T-cell (primary cell): ENCODE data around the gene IL1RL1. TPM values are rescaled to one million over a fixed set of nuclear protein-coding genes. Genes with fewer than 3 reads are reported as not detected.

Experiments
- ATAC-seq, 4 experiments: fragments of 200-7000 bp in 3 of 4; fragments of 150-1000 bp in 1 of 4; cut with Tn5 transposase; replicated peaks in 1 of 4; 1 replicate in 3 of 4; 2 replicates in 1 of 4; pipeline ENCODE4 v1.10.0; 2021; ENCODE audit warnings: moderate library complexity in 3 of 4, mild to moderate bottlenecking in 2 of 4, moderate number of reproducible peaks in 1 of 4
- CTCF ChIA-PET, 2 donors: fragments of 300-600 bp; sonication (Branson Sonifier 250); formaldehyde crosslinking; loops; one replicate each; lab custom pipeline; 2022; ENCODE audit warnings: antibody characterized with exemption in 2 of 2; lab: Charles Lee
- POLR2A ChIA-PET, 2 donors: fragments of 300-600 bp; sonication (Branson Sonifier 250); formaldehyde crosslinking; loops; one replicate each; lab custom pipeline; 2022; ENCODE audit warnings: antibody characterized with exemption in 2 of 2; lab: Charles Lee
- DNase-seq, 35 experiments: peaks; one replicate each; pipeline versions ENCODE4 v3.0.0 to v3.0.0-alpha.2; 2013 to 2023
- H3K27ac ChIP-seq: one replicate; pipeline ENCODE4 v1.5.1; 2013; ENCODE audit warnings: low read length
- H3K27me3 ChIP-seq, 2 experiments: replicated peaks in 1 of 2; 1 replicate in 1 of 2; 2 replicates in 1 of 2; pipeline versions ENCODE4 v1.6.1 to v1.7.0; 2013; ENCODE audit warnings: low read length in 1 of 2, mixed read lengths in 1 of 2; ENCODE audit not compliant: control insufficient read depth in 2 of 2, insufficient read depth in 2 of 2; ENCODE audit errors: extremely low read depth in 1 of 2
- H3K36me3 ChIP-seq, 2 donors: 1 replicate in 1 of 2; 2 replicates in 1 of 2; pipeline versions ENCODE4 v1.6.1 to v1.7.0; 2013; ENCODE audit warnings: low read length in 1 of 2; ENCODE audit not compliant: control insufficient read depth in 2 of 2, insufficient read depth in 1 of 2; ENCODE audit errors: extremely low read depth in 1 of 2
- H3K4me1 ChIP-seq, 2 experiments: 1 replicate in 1 of 2; 2 replicates in 1 of 2; pipeline versions ENCODE4 v1.6.1 to v1.7.0; 2013; ENCODE audit warnings: low read length in 2 of 2, mixed read lengths in 1 of 2; ENCODE audit not compliant: insufficient read depth in 2 of 2, control insufficient read depth in 1 of 2; ENCODE audit errors: extremely low read depth in 1 of 2
- H3K4me3 ChIP-seq, 2 donors: 1 replicate in 1 of 2; 2 replicates in 1 of 2; pipeline versions ENCODE4 v1.5.1 to v1.7.0; 2013; ENCODE audit warnings: mild to moderate bottlenecking in 2 of 2, low read length in 1 of 2, moderate library complexity in 1 of 2; ENCODE audit not compliant: control insufficient read depth in 1 of 2; ENCODE audit errors: extremely low read depth in 1 of 2
- H3K9me3 ChIP-seq: 2 replicates; pipeline ENCODE4 v1.7.0; 2013
- H3K27ac Mint-ChIP-seq, 2 donors: one replicate each; pipeline ENCODE4 v1.8.0; 2020 to 2021; ENCODE audit warnings: mild to moderate bottlenecking in 2 of 2, mixed read lengths in 2 of 2
- H3K27me3 Mint-ChIP-seq, 2 donors: one replicate each; pipeline ENCODE4 v1.8.0; 2021 to 2022; ENCODE audit warnings: mixed read lengths in 2 of 2
- H3K36me3 Mint-ChIP-seq: one replicate; pipeline ENCODE4 v1.8.0; 2021; ENCODE audit warnings: mixed read lengths
- H3K4me1 Mint-ChIP-seq, 3 donors: one replicate each; pipeline ENCODE4 v1.8.0; 2020 to 2022; ENCODE audit warnings: mixed read lengths in 3 of 3, mild to moderate bottlenecking in 1 of 3
- H3K4me3 Mint-ChIP-seq, 3 donors: one replicate each; pipeline ENCODE4 v1.8.0; 2020 to 2022; ENCODE audit warnings: mild to moderate bottlenecking in 3 of 3, mixed read lengths in 3 of 3, moderate library complexity in 3 of 3
- H3K9me3 Mint-ChIP-seq, 3 donors: one replicate each; pipeline ENCODE4 v1.8.0; 2020 to 2022; ENCODE audit warnings: mixed read lengths in 3 of 3
- WGBS: methylation state at CpG from one replicate; pipeline ENCODE4 v1.1.5; 2013; ENCODE audit warnings: missing lambda C conversion rate; ENCODE audit not compliant: insufficient coverage; 5-methylcytosine and 5-hydroxymethylcytosine counted together
- total RNA-seq, 35 experiments: library from RNA in 6 of 35; stranded (reverse) in 6 of 35; fragments of 120-200 nt in 1 of 35; gene quantifications; one replicate each; pipeline versions ENCODE4 v1.2.1 to v1.2.4 and lab custom pipeline; 2013 to 2026

Gene IL1RL1
- total RNA-seq, 5 donors from 2014 or later (not counting 1 experiment from before 2014, with no cell fraction given), result 0.15 to 1.4 (median 0.35) TPM

GRCh38 chr2:102306125-102306524 is 5.2 kb upstream of the IL1RL1 start:
- Mint-ChIP-seq H3K27ac (no peak overlapping the region), H3K4me1 (peaks cover 17 to 19% (median 18%) of the 10 kb centered on the region in 3 donors), H3K36me3 (no peaks in the 10 kb centered on the region), H3K9me3 (no peaks in the 10 kb centered on the region), H3K4me3 (no peak overlapping the region), H3K27me3 (peaks cover 5 to 8% of the 10 kb centered on the region in 2 donors)
- peaks cover 0 to 3% of the 10 kb centered on the region in 2 experiments for H3K27me3 ChIP-seq
- DNase-seq (no peak), ATAC-seq (no peak)
- ChIA-PET CTCF (interaction anchor here in 1 of 2 donors (0.7 kb wide), 1 partner anchor 9 kb away, joined by 3 read pairs; no protein-coding TSS in a partner anchor), POLR2A (no interaction called here)
- no CpG with 5 or more reads among the region's 1 CpG for WGBS
- H3K4me3 ChIP-seq, result no peak overlapping the region
- no peaks in the 10 kb centered on the region for H3K36me3 ChIP-seq
- no peaks in the 10 kb centered on the region for H3K9me3 ChIP-seq
- peaks cover 0 to 3% of the 10 kb centered on the region in 2 experiments for H3K4me1 ChIP-seq
- no peak overlapping the region for H3K27ac ChIP-seq

DNA sequence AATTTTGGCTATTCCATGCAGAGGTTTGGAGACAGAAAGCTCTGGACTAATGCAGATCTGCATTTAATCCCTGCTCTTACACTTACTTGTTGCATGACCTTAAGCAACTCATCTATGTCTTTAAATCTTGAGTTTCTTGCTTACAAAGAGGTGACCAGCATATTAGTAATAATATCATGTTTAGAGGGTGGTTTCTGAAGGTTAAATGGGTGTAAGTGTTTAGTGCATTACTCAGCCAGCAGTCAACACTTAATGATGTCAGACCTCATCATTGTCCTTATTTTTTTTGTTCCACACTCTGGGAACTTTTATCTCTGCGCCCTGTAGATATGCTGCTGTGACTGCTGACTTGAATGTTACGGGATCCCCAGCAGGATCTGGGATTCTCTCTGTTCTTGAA is 1.7 kb downstream of the IL1RL1 start:
- ChIA-PET CTCF (no interaction called here), POLR2A (no interaction called here)
- Mint-ChIP-seq H3K4me1 (no peaks in the 10 kb centered on the region), H3K27ac (no peak overlapping the region), H3K27me3 (no peaks in the 10 kb centered on the region), H3K4me3 (no peak overlapping the region), H3K36me3 (no peaks in the 10 kb centered on the region), H3K9me3 (no peaks in the 10 kb centered on the region)
- Histone ChIP-seq H3K4me3 (no peak overlapping the region), H3K36me3 (no peaks in the 10 kb centered on the region), H3K9me3 (no peaks in the 10 kb centered on the region), H3K4me1 (no peaks in the 10 kb centered on the region), H3K27ac (no peak overlapping the region), H3K27me3 (peaks cover 0 to 3% of the 10 kb centered on the region in 2 experiments)
- ATAC-seq (no peak), DNase-seq (no peak)
- no CpG with 5 or more reads among the region's 2 CpGs for WGBS

DNA sequence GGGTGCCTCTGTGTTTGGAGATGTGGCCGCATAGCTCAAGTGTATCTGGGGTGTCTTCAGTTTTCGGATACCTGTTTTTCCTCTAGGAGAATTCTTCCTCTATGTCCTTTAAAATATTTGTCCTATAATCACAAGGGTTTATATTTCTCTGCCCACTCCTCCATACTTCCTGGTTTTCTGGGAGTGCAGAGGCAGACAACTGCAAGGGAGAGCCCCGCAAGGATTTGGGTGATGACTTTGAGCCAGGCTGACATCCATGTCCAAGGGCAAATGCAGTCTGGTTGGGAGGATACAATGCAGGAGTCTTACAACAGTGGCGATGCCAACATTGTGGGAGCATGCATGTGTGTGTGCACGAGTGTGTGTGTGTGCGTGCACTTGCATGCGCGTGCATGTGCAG is 2.1 kb downstream of the IL1RL1 start:
- Mint-ChIP-seq H3K27me3 (no peaks in the 10 kb centered on the region), H3K4me3 (no peak overlapping the region), H3K9me3 (no peaks in the 10 kb centered on the region), H3K27ac (no peak overlapping the region), H3K4me1 (no peaks in the 10 kb centered on the region), H3K36me3 (no peaks in the 10 kb centered on the region)
- ChIA-PET POLR2A (no interaction called here), CTCF (no interaction called here)
- Histone ChIP-seq H3K27me3 (peaks cover 0 to 3% of the 10 kb centered on the region in 2 experiments), H3K27ac (no peak overlapping the region), H3K9me3 (no peaks in the 10 kb centered on the region), H3K36me3 (no peaks in the 10 kb centered on the region), H3K4me1 (no peaks in the 10 kb centered on the region), H3K4me3 (no peak overlapping the region)
- ATAC-seq, result no peak
- WGBS, result 85% methylated on average over 6 of the region's 8 CpGs
- DNase-seq, result no peak

- Histone ChIP-seq H3K4me1 (no peaks in the 10 kb centered on the region), H3K9me3 (no peaks in the 10 kb centered on the region), H3K27ac (no peak overlapping the region), H3K4me3 (no peak overlapping the region), H3K36me3 (no peaks in the 10 kb centered on the region), H3K27me3 (peaks cover 0 to 3% of the 10 kb centered on the region in 2 experiments)
- no peaks in the 10 kb centered on the region for H3K36me3 Mint-ChIP-seq
- ATAC-seq, result no peak
- no peak overlapping the region for H3K27ac Mint-ChIP-seq
- H3K9me3 Mint-ChIP-seq, result no peaks in the 10 kb centered on the region
- ChIA-PET CTCF (no interaction called here), POLR2A (no interaction called here)
- 83% methylated on average over 1 of the region's 3 CpGs for WGBS
- H3K4me1 Mint-ChIP-seq, result no peaks in the 10 kb centered on the region
- no peak overlapping the region for H3K4me3 Mint-ChIP-seq
- DNase-seq, result no peak
- H3K27me3 Mint-ChIP-seq, result no peaks in the 10 kb centered on the region
Measured at GRCh38 chr2:102313950-102314349, 2.6 kb downstream of the IL1RL1 start.

GRCh38 chr2:102315921-102316320 is 4.6 kb downstream of the IL1RL1 start:
- H3K9me3 Mint-ChIP-seq, result no peaks in the 10 kb centered on the region
- H3K27me3 Mint-ChIP-seq, result no peaks in the 10 kb centered on the region
- Histone ChIP-seq H3K36me3 (no peaks in the 10 kb centered on the region), H3K4me3 (no peak overlapping the region), H3K27me3 (no peaks in the 10 kb centered on the region), H3K4me1 (no peaks in the 10 kb centered on the region), H3K9me3 (no peaks in the 10 kb centered on the region), H3K27ac (no peak overlapping the region)
- H3K4me1 Mint-ChIP-seq, result no peaks in the 10 kb centered on the region
- no peak overlapping the region for H3K27ac Mint-ChIP-seq
- H3K4me3 Mint-ChIP-seq, result no peak overlapping the region
- no peaks in the 10 kb centered on the region for H3K36me3 Mint-ChIP-seq
- no peak for DNase-seq
- POLR2A ChIA-PET, result no interaction called here
- no CpG with 5 or more reads among the region's 2 CpGs for WGBS
- CTCF ChIA-PET, result interaction anchor here in 1 of 2 donors (1.9 kb wide), 1 partner anchor 75 kb away, joined by 5 read pairs; no protein-coding TSS in a partner anchor
- no peak for ATAC-seq

DNA sequence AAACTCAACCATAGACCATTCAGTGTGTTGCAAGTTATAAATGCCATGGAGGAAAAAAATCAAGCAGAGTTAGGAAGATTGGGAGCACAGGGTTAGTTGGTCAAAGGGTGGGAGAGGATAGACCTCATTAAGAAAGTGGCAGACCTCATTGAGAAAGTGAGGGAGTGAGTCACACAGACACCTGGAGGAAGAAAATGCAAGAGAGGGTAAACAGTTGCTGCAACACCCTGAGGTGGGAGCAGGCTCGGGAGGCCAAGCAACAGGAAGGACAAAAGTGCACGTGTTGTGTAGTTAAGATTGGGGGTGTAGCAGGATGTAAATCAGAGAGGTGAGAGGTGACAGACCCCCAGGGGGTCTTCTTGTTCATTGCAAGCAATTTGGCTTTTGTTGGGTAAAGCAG is 6.4 kb downstream of the IL1RL1 start:
- Histone ChIP-seq H3K4me3 (no peak overlapping the region), H3K27me3 (no peaks in the 10 kb centered on the region), H3K4me1 (no peaks in the 10 kb centered on the region), H3K9me3 (no peaks in the 10 kb centered on the region), H3K36me3 (no peaks in the 10 kb centered on the region), H3K27ac (no peak overlapping the region)
- Mint-ChIP-seq H3K27me3 (no peaks in the 10 kb centered on the region), H3K4me1 (no peaks in the 10 kb centered on the region), H3K4me3 (no peak overlapping the region), H3K27ac (no peak overlapping the region), H3K36me3 (no peaks in the 10 kb centered on the region), H3K9me3 (no peaks in the 10 kb centered on the region)
- 17% methylated on average over 2 of the region's 2 CpGs for WGBS
- ChIA-PET CTCF (no interaction called here), POLR2A (no interaction called here)
- no peak for DNase-seq
- ATAC-seq, result no peak

- Mint-ChIP-seq H3K27me3 (no peaks in the 10 kb centered on the region), H3K36me3 (no peaks in the 10 kb centered on the region), H3K9me3 (no peaks in the 10 kb centered on the region), H3K27ac (no peak overlapping the region), H3K4me3 (no peak overlapping the region), H3K4me1 (no peaks in the 10 kb centered on the region)
- no peaks in the 10 kb centered on the region for H3K27me3 ChIP-seq
- DNase-seq (no peak), ATAC-seq (no peak)
- no peaks in the 10 kb centered on the region for H3K9me3 ChIP-seq
- ChIA-PET CTCF (no interaction called here), POLR2A (no interaction called here)
- H3K4me1 ChIP-seq, result no peaks in the 10 kb centered on the region
- H3K27ac ChIP-seq, result no peak overlapping the region
- H3K4me3 ChIP-seq, result no peak overlapping the region
- H3K36me3 ChIP-seq, result no peaks in the 10 kb centered on the region
- 92% methylated on average over 1 of the region's 2 CpGs for WGBS
Measured at GRCh38 chr2:102318437-102318836, 7.1 kb downstream of the IL1RL1 start.
